Breast epithelium (tissue), 4 donors: ENCODE results near the gene CNNM3. TPM values are rescaled to one million over a fixed set of nuclear protein-coding genes. Genes with fewer than 3 reads are reported as not detected.

Source experiments
- DNase-seq, 2 donors: peaks; one replicate each; pipeline ENCODE4 v3.0.0-alpha.2; 2019; ENCODE audit warnings: low spot score in 2 of 2
- H3K27ac ChIP-seq, 2 donors: fragments of 200-600 bp; sonication (generic) in 1 of 2; one replicate each; pipeline ENCODE4 v1.5.1; 2016 to 2019; ENCODE audit warnings: mild to moderate bottlenecking in 1 of 2
- H3K27me3 ChIP-seq, 2 donors: fragments of 200-600 bp; sonication (generic) in 1 of 2; one replicate each; pipeline versions ENCODE4 v1.5.1 to v1.6.0; 2017 to 2019; ENCODE audit warnings: control low read depth in 1 of 2, mild to moderate bottlenecking in 1 of 2
- H3K36me3 ChIP-seq: fragments of 200-600 bp; one replicate; pipeline ENCODE4 v1.5.1; 2019
- H3K4me1 ChIP-seq, 2 donors: fragments of 200-600 bp; sonication (generic); one replicate each; pipeline ENCODE4 v1.5.1; 2016 to 2019; ENCODE audit warnings: control low read depth in 1 of 2
- H3K4me3 ChIP-seq, 3 donors: fragments of 200-600 bp; sonication (generic); 1 replicate in 2 of 3; 2 replicates in 1 of 3; pipeline ENCODE4 v1.5.1; 2016 to 2019; ENCODE audit warnings: mild to moderate bottlenecking in 3 of 3, moderate library complexity in 2 of 3
- H3K9me3 ChIP-seq, 2 donors: fragments of 200-600 bp; sonication (generic) in 1 of 2; one replicate each; pipeline ENCODE4 v1.5.1; 2016 to 2019; ENCODE audit warnings: control low read depth in 1 of 2
- POLR2A ChIP-seq: fragments of 450-650 bp; IDR thresholded peaks from one replicate; pipeline ENCODE4 v1.6.1; 2016; ENCODE audit warnings: antibody characterized with exemption, mild to moderate bottlenecking, moderate library complexity
- POLR2AphosphoS5 ChIP-seq, 3 donors: sonication (generic); formaldehyde crosslinking; IDR thresholded peaks; one replicate each; pipeline ENCODE4 v1.6.1; 2017; ENCODE audit warnings: antibody characterized with exemption in 3 of 3
- intact Hi-C: fragments of 100-400 bp; cut with DNase I; formaldehyde crosslinking; loops from one replicate; pipeline ENCODE4 v1.15.1; 2023; ENCODE audit warnings: low total_unique reads
- total RNA-seq, 3 donors: library from RNA; depleted of rRNA; stranded (reverse); fragments of >200 nt; gene quantifications; one replicate each; pipeline ENCODE4 v1.1.0, GENCODE V29; 2016
- TF ChIP-seq, protein P1 (sequence below), 3 donors: fragments of 450-650 bp; IDR thresholded peaks; one replicate each; pipeline ENCODE4 v1.5.1; 2016 to 2017; ENCODE audit warnings: antibody characterized with exemption in 3 of 3, mild to moderate bottlenecking in 3 of 3, moderate library complexity in 3 of 3

CNNM3 gene
- total RNA-seq, 3 donors from 2014 or later: 7.5 to 13.8 (median 11.8) TPM

DNA sequence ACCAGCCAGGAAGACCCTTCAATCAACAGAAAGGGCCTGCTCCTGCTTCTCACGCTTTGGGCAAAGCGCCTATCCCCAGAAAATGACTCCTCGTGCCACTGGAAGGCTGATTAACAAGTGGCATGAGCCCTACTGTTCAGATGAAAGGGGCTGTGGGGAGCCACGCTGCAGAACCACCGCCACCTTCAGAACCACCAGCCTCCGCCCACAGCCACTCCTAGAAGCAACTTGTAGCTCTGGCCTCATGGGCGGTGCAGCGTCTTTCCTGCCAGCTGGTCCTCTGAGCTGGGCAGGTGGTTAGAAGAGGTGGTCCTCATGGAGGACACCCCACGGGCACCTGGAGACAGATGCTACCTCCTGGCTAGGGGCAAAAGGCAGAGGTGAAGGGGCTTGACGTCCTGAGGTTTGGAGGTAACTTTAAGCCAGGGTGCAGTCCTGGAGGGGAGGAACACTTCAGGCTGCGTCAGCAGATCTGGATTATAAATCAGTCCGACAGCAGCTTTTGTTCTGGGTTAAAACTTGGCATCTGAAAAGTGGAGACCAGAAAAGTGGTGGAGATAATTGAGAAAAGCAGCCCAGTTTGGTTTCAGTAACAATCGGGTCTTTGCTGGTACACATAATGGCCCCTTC is 54.7 kb downstream of the CNNM3 start:
- Histone ChIP-seq H3K4me3 (peak overlapping the region; percentile 78 to 99 (median 92)), H3K36me3 (no peaks in the 10 kb centered on the region), H3K4me1 (peaks cover 10 to 21% of the 10 kb centered on the region in 2 donors), H3K9me3 (no peaks in the 10 kb centered on the region), H3K27me3 (no peaks in the 10 kb centered on the region), H3K27ac (peak overlapping the region; percentile 94 to 96)
- no peak for TF ChIP-seq POLR2A
- peak in 1 of 3 donors; percentile 17 for TF ChIP-seq POLR2AphosphoS5 (IDR thresholded peaks at IDR 0.05)
- TF ChIP-seq, protein P1, sequence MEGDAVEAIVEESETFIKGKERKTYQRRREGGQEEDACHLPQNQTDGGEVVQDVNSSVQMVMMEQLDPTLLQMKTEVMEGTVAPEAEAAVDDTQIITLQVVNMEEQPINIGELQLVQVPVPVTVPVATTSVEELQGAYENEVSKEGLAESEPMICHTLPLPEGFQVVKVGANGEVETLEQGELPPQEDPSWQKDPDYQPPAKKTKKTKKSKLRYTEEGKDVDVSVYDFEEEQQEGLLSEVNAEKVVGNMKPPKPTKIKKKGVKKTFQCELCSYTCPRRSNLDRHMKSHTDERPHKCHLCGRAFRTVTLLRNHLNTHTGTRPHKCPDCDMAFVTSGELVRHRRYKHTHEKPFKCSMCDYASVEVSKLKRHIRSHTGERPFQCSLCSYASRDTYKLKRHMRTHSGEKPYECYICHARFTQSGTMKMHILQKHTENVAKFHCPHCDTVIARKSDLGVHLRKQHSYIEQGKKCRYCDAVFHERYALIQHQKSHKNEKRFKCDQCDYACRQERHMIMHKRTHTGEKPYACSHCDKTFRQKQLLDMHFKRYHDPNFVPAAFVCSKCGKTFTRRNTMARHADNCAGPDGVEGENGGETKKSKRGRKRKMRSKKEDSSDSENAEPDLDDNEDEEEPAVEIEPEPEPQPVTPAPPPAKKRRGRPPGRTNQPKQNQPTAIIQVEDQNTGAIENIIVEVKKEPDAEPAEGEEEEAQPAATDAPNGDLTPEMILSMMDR (IDR thresholded peaks at IDR 0.05): no peak
- DNase-seq: peak in 1 of 2 donors; percentile 59
- intact Hi-C loops: no loop called here

DNA sequence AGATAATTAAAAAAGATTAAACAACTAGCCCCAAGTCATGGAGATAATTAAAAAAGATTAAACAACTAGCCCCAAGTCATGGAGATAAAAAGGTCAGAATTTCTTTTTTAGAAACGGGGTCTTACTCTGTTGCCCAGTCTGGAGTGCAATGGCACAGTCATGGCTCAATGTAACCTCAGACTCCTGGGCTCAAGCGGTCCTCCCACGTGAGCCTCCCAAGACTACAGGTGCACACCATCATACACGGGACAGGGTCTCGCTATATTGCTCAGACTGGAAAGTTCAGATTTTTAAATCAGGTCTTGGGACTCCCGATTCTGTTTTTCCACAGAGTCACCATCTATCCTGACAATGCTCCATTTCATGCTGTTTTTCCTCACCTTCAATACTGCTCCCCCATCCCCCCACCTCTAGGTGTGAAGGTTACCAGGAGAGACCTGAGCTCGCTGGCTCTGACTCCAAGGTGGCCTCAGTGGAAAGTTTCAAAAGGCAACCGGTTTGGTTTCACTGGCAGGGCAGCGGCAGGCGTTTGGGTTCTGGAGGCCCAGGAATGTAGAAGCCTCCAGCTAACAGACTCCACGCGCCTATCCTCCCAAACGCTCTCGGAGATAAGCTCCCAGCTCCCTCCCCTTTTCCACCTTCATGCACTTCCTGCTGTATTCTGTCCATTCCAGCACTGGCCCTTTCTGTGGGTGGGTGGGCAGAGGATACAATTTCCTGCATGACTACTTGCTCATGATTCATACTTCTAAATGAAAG is 56.7 kb downstream of the CNNM3 start:
- Histone ChIP-seq H3K4me1 (peaks cover 7 to 10% of the 10 kb centered on the region in 2 donors), H3K4me3 (no peak overlapping the region)
- DNase-seq: no peak

DNA sequence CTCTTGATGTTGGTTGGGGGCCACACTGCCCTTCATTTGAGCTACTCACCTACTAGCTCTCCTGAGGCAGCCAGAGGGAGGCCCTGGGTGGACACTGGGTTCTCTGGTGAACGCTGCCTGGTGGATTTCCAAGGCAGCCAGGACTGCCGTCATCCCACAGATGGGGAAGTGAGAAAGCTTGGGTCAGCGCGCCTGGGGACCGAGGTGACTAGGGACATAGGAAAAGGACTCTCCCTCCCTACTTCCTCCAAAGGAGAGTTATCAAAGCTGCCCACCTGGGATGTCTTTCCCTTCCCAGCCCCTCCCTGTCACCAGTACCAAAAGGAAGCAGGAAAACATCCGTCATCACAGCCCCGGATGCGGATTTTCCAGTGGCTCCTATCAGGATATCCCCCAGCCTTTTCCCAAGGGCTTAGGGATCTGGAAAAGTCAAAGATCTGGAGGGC is 57.6 kb downstream of the CNNM3 start:
- Histone ChIP-seq H3K27ac (peak overlapping the region; percentile 65 to 82), H3K4me1 (peaks cover 5 to 10% of the 10 kb centered on the region in 2 donors), H3K36me3 (no peaks in the 10 kb centered on the region), H3K27me3 (no peaks in the 10 kb centered on the region), H3K4me3 (no peak overlapping the region), H3K9me3 (no peaks in the 10 kb centered on the region)
- intact Hi-C loops: no loop called here
- TF ChIP-seq, protein P1 (IDR thresholded peaks at IDR 0.05): no peak
- no peak for TF ChIP-seq POLR2A
- TF ChIP-seq POLR2AphosphoS5 (IDR thresholded peaks at IDR 0.05): no peak
- no peak for DNase-seq

More for the DNA sequence above, 56.7 kb downstream of the CNNM3 start:
- Histone ChIP-seq H3K27ac (peak overlapping the region; percentile 65 to 82), H3K36me3 (no peaks in the 10 kb centered on the region), H3K27me3 (no peaks in the 10 kb centered on the region), H3K9me3 (no peaks in the 10 kb centered on the region)
- intact Hi-C loops: no loop called here
- TF ChIP-seq, protein P1 (IDR thresholded peaks at IDR 0.05): no peak
- TF ChIP-seq POLR2AphosphoS5 (IDR thresholded peaks at IDR 0.05) (no peak), POLR2A (no peak)

DNA sequence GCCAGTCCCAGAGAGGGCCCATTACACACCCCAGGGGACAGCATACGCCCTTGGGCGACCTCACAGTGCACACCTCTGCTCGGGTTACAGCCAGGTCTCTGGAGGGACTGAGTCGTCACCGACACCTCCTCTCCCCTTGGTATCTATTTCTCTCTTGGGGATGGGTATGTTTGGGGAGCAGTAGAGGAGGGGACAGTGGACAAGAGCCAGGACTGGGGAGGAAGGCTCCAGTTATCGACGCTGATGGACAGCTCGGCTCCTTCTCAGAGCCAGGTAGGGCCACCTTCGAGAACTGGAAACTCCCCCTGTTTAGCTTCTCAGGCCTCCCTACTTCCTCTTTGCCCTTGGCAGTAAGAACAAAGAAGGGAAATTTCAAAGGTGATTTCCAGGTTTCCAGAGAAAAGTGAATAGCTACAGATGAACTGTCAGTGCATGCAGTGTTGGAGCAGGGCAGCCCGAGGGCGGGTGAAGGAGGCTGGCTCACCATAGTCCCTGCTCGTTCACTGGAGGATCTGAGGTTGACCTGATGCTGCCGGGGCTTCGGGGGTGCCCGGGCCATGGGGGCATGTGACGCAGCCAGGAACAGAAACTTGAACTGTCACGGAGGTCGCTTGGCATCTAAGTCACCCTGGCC is 58.2 kb downstream of the CNNM3 start:
- TF ChIP-seq POLR2A: no peak
- TF ChIP-seq POLR2AphosphoS5 (IDR thresholded peaks at IDR 0.05): peak in 1 of 3 donors; percentile 5
- H3K27me3 ChIP-seq: no peaks in the 10 kb centered on the region
- H3K4me3 ChIP-seq: peak overlapping the region in 1 of 3 donors; percentile 28
- no peak for DNase-seq
- no peaks in the 10 kb centered on the region for H3K36me3 ChIP-seq
- H3K4me1 ChIP-seq: peaks cover 5 to 10% of the 10 kb centered on the region in 2 donors
- H3K27ac ChIP-seq: peak overlapping the region; percentile 65 to 82
- H3K9me3 ChIP-seq: no peaks in the 10 kb centered on the region
- intact Hi-C loops: no loop called here

DNA sequence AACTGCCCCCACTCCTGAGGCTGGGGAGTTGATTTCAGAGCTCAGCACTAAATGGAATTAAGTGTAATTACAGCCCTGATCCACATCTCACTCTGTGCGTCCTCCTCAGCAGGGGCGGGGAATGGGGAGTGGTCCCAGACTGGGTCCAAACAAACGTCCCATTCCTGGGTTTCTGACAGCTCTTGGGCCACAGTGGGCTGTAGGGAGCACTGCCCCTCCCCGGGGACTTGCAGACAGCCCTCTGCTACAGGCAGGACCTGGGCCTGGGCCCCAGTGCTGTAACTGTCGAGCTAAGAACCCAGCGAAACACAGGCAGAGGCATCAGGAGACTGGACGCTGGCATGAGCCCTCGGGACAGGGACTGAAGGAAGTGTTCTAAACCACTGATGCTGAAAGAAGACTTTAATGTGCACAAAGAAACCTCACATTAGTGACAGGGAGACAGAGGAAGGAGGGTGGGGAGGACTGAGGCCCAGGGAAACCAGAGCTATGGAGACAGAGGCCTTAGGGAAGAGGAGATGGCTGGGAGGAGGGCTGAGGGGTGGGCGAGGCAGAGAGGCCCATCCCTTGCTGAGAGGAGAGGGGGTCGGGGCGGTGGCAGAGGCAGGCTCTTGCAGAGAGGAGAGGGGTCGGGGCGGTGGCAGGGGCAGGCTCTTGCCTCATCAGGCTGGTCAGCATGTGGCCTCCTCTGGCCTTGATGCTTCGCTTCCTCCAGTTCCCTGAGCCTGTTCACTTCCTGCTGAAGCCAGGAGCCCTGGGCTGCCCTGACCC is 59.6 kb downstream of the CNNM3 start:
- Histone ChIP-seq H3K9me3 (no peaks in the 10 kb centered on the region), H3K4me1 (peaks cover 5 to 10% of the 10 kb centered on the region in 2 donors), H3K27ac (peak overlapping the region; percentile 30 to 82), H3K36me3 (no peaks in the 10 kb centered on the region), H3K4me3 (no peak overlapping the region), H3K27me3 (no peaks in the 10 kb centered on the region)
- DNase-seq: no peak
- TF ChIP-seq POLR2A (no peak), POLR2AphosphoS5 (IDR thresholded peaks at IDR 0.05) (no peak)
- TF ChIP-seq, protein P1 (IDR thresholded peaks at IDR 0.05): no peak
- intact Hi-C loops: no loop called here
